22Rv1 (cell line): ENCODE data around the gene ACTL8.

ENCODE experiments used
- ZFX ChIP-seq: fragments of 450-650 bp; IDR thresholded peaks from 2 replicates; pipeline ENCODE4 v1.6.1; 2017; ENCODE audit warnings: antibody characterized with exemption, borderline replicate concordance
- TF ChIP-seq, protein P1 (sequence below): fragments of 450-650 bp; IDR thresholded peaks from 2 replicates; pipeline ENCODE4 v1.5.1; 2017; ENCODE audit warnings: mild to moderate bottlenecking

DNA sequence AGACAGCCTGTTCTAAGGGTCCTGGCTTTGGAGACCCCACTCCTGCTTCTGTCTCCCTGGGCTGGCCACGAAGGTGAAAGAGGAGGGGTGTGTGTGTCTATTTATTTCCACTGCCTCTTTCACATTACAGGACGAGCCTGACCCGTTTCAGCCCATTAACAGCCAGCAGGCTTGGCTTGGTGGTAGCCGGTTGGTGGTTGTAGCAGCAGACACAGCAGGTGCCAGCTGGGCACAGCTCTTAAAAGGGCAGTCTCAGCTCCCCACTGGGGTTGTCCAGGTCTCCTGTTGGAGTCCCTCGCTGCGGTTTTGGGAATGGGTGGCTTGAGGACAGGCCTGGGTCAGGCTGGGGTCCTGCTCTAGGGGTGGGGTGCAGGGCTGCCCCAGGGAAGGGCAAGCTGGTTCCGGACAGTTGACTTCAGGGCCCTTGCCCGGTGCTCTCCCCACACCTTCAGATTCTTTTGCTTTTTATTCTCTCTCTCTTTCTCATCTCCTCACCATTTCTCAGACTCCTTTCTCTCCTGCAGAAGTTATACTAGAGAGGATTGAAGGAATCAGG is 84.6 kb downstream of the ACTL8 start:
- TF ChIP-seq, protein P1, sequence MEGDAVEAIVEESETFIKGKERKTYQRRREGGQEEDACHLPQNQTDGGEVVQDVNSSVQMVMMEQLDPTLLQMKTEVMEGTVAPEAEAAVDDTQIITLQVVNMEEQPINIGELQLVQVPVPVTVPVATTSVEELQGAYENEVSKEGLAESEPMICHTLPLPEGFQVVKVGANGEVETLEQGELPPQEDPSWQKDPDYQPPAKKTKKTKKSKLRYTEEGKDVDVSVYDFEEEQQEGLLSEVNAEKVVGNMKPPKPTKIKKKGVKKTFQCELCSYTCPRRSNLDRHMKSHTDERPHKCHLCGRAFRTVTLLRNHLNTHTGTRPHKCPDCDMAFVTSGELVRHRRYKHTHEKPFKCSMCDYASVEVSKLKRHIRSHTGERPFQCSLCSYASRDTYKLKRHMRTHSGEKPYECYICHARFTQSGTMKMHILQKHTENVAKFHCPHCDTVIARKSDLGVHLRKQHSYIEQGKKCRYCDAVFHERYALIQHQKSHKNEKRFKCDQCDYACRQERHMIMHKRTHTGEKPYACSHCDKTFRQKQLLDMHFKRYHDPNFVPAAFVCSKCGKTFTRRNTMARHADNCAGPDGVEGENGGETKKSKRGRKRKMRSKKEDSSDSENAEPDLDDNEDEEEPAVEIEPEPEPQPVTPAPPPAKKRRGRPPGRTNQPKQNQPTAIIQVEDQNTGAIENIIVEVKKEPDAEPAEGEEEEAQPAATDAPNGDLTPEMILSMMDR = no peak
- no peak for TF ChIP-seq ZFX
